C4-2B (cell line): Measurements from ENCODE around the gene KRT80.

Experiments used
- ZFX ChIP-seq: fragments of 450-650 bp; IDR thresholded peaks from 2 replicates; pipeline ENCODE4 v1.6.1; 2017
- TF ChIP-seq, protein P1 (sequence below): fragments of 450-650 bp; conservative IDR thresholded peaks from 2 replicates; pipeline ENCODE4 v1.5.1; 2017; ENCODE audit warnings: mild to moderate bottlenecking

DNA sequence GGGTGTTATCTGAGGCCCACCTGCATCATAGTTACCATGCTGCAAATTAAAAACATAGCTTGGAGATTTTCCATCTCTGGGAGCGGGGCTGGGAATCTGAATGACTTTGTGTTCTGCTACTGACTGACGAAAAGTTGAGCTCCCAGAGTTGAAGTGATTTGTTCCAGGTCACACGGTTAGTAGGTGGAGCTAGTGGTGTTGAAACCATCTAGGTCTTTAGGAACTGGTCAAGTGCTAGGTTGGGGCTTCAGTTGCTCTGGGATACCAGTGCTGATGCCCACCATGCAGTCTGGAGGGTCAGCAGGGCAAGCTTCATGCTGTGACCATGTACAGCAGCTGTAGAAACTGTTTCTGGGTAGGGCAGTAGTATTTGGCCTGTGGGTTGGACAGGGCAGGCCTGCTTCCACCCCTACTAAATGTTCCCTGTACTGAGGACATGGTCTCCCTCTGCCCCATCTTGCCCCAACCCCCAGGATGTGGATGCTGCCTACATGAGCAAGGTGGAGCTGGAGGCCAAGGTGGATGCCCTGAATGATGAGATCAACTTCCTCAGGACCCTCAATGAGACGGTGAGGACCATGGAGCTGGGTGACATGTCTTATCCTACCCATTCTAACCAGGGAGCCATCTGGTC is 46.5 kb upstream of the KRT80 start:
- TF ChIP-seq, protein P1, sequence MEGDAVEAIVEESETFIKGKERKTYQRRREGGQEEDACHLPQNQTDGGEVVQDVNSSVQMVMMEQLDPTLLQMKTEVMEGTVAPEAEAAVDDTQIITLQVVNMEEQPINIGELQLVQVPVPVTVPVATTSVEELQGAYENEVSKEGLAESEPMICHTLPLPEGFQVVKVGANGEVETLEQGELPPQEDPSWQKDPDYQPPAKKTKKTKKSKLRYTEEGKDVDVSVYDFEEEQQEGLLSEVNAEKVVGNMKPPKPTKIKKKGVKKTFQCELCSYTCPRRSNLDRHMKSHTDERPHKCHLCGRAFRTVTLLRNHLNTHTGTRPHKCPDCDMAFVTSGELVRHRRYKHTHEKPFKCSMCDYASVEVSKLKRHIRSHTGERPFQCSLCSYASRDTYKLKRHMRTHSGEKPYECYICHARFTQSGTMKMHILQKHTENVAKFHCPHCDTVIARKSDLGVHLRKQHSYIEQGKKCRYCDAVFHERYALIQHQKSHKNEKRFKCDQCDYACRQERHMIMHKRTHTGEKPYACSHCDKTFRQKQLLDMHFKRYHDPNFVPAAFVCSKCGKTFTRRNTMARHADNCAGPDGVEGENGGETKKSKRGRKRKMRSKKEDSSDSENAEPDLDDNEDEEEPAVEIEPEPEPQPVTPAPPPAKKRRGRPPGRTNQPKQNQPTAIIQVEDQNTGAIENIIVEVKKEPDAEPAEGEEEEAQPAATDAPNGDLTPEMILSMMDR: no peak
- TF ChIP-seq ZFX: no peak
